Stomach (tissue), 9 donors: Measurements from ENCODE around the gene TARM1. TPM values are rescaled to one million over a fixed set of nuclear protein-coding genes. Genes with fewer than 3 reads are reported as not detected.
"Not testable (repeated sequence)": the region's sequence is repeated elsewhere in the genome, so short reads cannot be mapped to it uniquely, and the experiment has no call there.

Source experiments
- DNase-seq, 2 donors: peaks; one replicate each; pipeline versions ENCODE4 v3.0.0 to v3.0.0-alpha.2; 2013 to 2019
- H3K27ac ChIP-seq, 5 donors: fragments of 200-600 bp in 4 of 5; sonication (generic) in 4 of 5; one replicate each; pipeline ENCODE4 v1.5.1; 2013 to 2019; ENCODE audit warnings: mild to moderate bottlenecking in 1 of 5, moderate library complexity in 1 of 5
- H3K27me3 ChIP-seq, 3 donors: fragments of 200-600 bp; sonication (generic); one replicate each; pipeline ENCODE4 v1.5.1; 2017 to 2019; ENCODE audit warnings: mixed run types in 1 of 3
- H3K36me3 ChIP-seq, 4 donors: fragments of 200-600 bp; sonication (generic); 1 replicate in 3 of 4; 2 replicates in 1 of 4; pipeline ENCODE4 v1.5.1; 2016 to 2019
- H3K4me1 ChIP-seq, 4 donors: fragments of 200-600 bp; sonication (generic); one replicate each; pipeline ENCODE4 v1.5.1; 2016 to 2019
- H3K4me3 ChIP-seq, 4 donors: fragments of 200-600 bp; sonication (generic) in 3 of 4; one replicate each; pipeline ENCODE4 v1.5.1; 2016 to 2019; ENCODE audit warnings: mild to moderate bottlenecking in 1 of 4
- H3K9me3 ChIP-seq, 4 donors: fragments of 200-600 bp; sonication (generic); one replicate each; pipeline ENCODE4 v1.5.1; 2016 to 2019
- EP300 ChIP-seq: sonication (generic); formaldehyde crosslinking; IDR thresholded peaks from one replicate; pipeline ENCODE4 v1.6.1; 2017; ENCODE audit warnings: antibody characterized with exemption
- POLR2A ChIP-seq, 4 donors: fragments of 450-650 bp; IDR thresholded peaks; one replicate each; pipeline ENCODE4 v1.6.1; 2016; ENCODE audit warnings: antibody characterized with exemption in 4 of 4, control low read depth in 2 of 4, mild to moderate bottlenecking in 1 of 4, moderate library complexity in 1 of 4
- POLR2AphosphoS5 ChIP-seq, 3 donors: sonication (generic); formaldehyde crosslinking; IDR thresholded peaks; one replicate each; pipeline ENCODE4 v1.6.1; 2016; ENCODE audit warnings: antibody characterized with exemption in 3 of 3
- WGBS, 5 donors: extraction: QIAGEN DNeasy Blood & Tissue Kit in 3 of 5; methylation state at CpG; one replicate each; pipeline versions ENCODE4 v1.1.5 to v1.1.7; 2013 to 2018; 5-methylcytosine and 5-hydroxymethylcytosine counted together
- intact Hi-C: fragments of 100-400 bp; cut with DNase I; formaldehyde crosslinking; loops from one replicate; pipeline ENCODE4 v1.15.1; 2023; ENCODE audit warnings: low total_unique reads
- polyA plus RNA-seq, 3 donors: library from polyadenylated mRNA; stranded (reverse); fragments of 200-250 nt; gene quantifications; one replicate each; pipeline ENCODE4 v1.2.3, GENCODE V29; 2013
- total RNA-seq, 5 donors: library from RNA; depleted of rRNA; stranded (reverse); fragments of >200 nt; gene quantifications; one replicate each; pipeline versions ENCODE4 v1.1.0 to v1.2.3, GENCODE V29; 2014 to 2016
- TF ChIP-seq, protein P1 (sequence below), 7 experiments: fragments of 450-650 bp in 4 of 7; fragments of 200-600 bp in 3 of 7; sonication (generic) in 3 of 7; IDR thresholded peaks; one replicate each; pipeline ENCODE4 v1.5.1; 2016 to 2019; ENCODE audit warnings: antibody characterized with exemption in 7 of 7, control low read depth in 2 of 7, mild to moderate bottlenecking in 1 of 7
- donor health status: healthy with polysubstance abuse.
- donor health status: Bipolar disorder and iron deficiency.
- donor health status: healthy.

The TARM1 gene
- total and polyA plus RNA-seq, 8 donors, result not detected

DNA sequence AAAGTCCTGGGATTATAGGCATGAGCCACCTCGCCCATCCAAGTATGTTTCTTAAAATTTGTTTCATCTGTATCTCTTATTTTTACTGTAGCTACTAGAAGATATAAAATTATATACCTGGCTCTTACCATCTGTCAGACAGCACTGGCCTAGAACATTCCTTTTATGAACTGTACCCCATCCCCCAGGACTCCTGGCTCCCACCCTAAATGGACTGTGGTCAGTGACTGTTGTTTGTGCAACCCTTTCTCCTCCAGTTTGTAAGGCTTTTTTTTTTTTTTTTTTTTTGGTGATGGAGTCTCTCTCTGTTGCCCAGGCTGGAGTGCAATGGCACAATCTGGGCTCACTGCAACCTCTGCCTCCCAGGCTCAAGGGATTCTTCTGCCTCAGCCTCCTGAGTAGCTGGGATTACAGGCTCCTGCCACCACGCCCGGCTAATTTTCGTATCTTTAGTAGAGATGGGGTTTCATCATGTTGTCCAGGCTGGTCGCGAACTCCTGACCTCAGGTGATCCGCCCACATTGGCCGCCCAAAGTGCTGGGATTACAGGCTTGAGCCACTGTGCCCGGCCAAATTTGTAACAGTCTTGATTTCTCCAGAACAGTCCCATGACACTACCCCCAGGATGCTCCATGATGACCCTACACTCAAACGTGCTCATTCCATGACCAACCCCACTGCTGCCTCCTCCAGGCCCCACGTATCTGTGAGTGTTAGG, 24.0 kb upstream of the TARM1 start:
- no peaks in the 10 kb centered on the region for H3K27me3 ChIP-seq
- no peak overlapping the region for H3K4me3 ChIP-seq
- H3K4me1 ChIP-seq, result peaks cover 15 to 30% (median 22%) of the 10 kb centered on the region in 4 donors
- TF ChIP-seq POLR2A (IDR thresholded peaks at IDR 0.05), result no peak
- no peak for TF ChIP-seq EP300
- no peak for TF ChIP-seq POLR2AphosphoS5 (IDR thresholded peaks at IDR 0.05)
- TF ChIP-seq, protein P1, sequence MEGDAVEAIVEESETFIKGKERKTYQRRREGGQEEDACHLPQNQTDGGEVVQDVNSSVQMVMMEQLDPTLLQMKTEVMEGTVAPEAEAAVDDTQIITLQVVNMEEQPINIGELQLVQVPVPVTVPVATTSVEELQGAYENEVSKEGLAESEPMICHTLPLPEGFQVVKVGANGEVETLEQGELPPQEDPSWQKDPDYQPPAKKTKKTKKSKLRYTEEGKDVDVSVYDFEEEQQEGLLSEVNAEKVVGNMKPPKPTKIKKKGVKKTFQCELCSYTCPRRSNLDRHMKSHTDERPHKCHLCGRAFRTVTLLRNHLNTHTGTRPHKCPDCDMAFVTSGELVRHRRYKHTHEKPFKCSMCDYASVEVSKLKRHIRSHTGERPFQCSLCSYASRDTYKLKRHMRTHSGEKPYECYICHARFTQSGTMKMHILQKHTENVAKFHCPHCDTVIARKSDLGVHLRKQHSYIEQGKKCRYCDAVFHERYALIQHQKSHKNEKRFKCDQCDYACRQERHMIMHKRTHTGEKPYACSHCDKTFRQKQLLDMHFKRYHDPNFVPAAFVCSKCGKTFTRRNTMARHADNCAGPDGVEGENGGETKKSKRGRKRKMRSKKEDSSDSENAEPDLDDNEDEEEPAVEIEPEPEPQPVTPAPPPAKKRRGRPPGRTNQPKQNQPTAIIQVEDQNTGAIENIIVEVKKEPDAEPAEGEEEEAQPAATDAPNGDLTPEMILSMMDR (IDR thresholded peaks at IDR 0.05), result no peak
- no peak for DNase-seq
- 85 to 91% (median 85%) methylated on average over 8 to 11 of the region's 11 CpGs for WGBS, 5 donors
- H3K9me3 ChIP-seq, result no peaks in the 10 kb centered on the region
- H3K27ac ChIP-seq, result no peak overlapping the region
- H3K36me3 ChIP-seq, result peaks cover 44 to 56% (median 53%) of the 10 kb centered on the region in 4 donors
- intact Hi-C loops, result no loop called here

DNA sequence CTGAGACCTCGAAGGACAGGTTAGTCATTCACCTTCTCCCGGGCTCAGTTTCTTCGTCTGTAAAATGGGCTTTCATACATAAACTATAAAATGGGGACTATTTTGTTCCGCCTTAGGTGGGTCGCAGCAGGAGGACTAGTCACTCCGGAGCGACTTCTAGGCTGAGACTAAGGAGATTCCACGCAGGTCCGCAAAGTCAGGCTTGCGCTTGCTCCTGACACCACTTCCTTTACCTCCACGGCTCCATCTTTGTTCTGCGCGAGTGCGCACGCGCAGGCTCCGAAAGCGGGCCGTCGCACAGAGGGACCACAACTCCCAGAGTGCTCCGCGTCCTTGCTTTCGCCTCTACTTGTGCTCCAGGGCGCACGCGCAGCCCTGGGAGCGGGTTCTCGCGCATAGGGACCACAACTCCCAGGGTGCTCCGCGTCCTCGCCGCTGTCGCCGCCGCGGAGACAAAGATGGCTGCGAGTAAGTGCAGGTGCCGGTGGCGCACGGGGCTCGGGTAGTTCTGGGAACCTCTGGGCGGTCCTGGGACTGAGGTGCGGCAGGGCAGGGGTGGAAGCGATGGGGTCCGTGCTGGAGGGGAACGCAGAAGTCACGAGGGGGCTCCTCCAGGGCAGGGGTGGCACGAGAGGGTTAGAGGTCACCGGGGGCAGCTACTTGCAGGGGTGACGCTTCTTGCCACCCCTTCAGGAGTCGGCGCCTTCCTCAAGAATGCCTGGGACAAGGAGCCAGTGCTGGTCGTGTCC, 21.4 kb upstream of the TARM1 start, which contains the start of gene NDUFA3:
NDUFA3 (plus strand) TSS at position 435 of the 749 bp plus-strand sequence; CDS start at position 459, 24 bp downstream.
- no peaks in the 10 kb centered on the region for H3K9me3 ChIP-seq
- H3K27me3 ChIP-seq, result no peaks in the 10 kb centered on the region
- intact Hi-C loops, result no loop called here
- DNase-seq, result peak; percentile 98 to 100
- WGBS, 5 donors, result 3 to 5% (median 3%) methylated on average over 29 to 54 of the region's 54 CpGs
- H3K4me3 ChIP-seq, result peak within 1 kb of the TSS; percentile 91 to 100 (median 95)
- H3K36me3 ChIP-seq, result peaks cover 19 to 31% (median 27%) of the 10 kb centered on the region in 4 donors
- TF ChIP-seq POLR2AphosphoS5 (IDR thresholded peaks at IDR 0.05), result peak; percentile 76 to 96 (median 96)
- TF ChIP-seq EP300, result no peak
- peak in 1 of 4 donors; percentile 29 for TF ChIP-seq POLR2A (IDR thresholded peaks at IDR 0.05)
- TF ChIP-seq, protein P1 (IDR thresholded peaks at IDR 0.05), result peak in 1 of 7 experiments; percentile 26
- H3K4me1 ChIP-seq, result peaks cover 15 to 30% (median 22%) of the 10 kb centered on the region in 4 donors
- peak within 1 kb of the TSS; percentile 72 to 88 (median 84) for H3K27ac ChIP-seq

DNA sequence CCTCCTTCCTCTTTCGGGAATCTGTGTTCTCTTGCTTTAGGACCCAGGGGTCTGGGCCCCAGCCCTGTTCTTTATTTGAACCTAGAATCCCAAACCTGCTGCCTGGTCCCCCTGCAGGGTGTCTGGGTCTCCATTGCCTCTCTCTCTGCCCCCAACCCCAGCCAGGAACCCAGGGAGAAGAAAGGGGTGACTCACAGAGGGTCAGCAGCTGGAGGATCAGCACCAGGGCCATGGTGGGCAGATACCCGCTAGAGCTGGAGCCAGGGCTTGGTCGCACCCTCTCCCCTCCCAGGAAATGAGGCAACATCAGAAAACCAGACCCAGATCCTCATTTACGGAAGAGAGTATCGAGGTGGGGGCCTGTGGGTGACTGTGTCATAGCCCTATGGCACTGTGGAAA, 19.4 kb upstream of the TARM1 start, which contains the start of gene OSCAR:
OSCAR (minus strand) TSS at position 243 of the 400 bp plus-strand sequence; CDS start at position 232, 11 bp downstream.
- peak in 1 of 2 donors; percentile 36 for DNase-seq
- intact Hi-C loops, result no loop called here
- peaks cover 1 to 10% (median 7%) of the 10 kb centered on the region in 4 donors for H3K36me3 ChIP-seq
- H3K4me3 ChIP-seq, result peak within 1 kb of the TSS in 1 of 4 donors; percentile 20
- 45 to 56% (median 53%) methylated on average over 4 to 5 of the region's 5 CpGs for WGBS, 5 donors
- peaks cover 0 to 14% (median 12%) of the 10 kb centered on the region in 3 donors for H3K27me3 ChIP-seq
- H3K9me3 ChIP-seq, result no peaks in the 10 kb centered on the region
- H3K4me1 ChIP-seq, result peaks cover 15 to 45% (median 30%) of the 10 kb centered on the region in 4 donors
- TF ChIP-seq POLR2AphosphoS5 (IDR thresholded peaks at IDR 0.05), result no peak
- TF ChIP-seq, protein P1 (IDR thresholded peaks at IDR 0.05), result no peak
- TF ChIP-seq POLR2A (IDR thresholded peaks at IDR 0.05), result no peak
- no peak for TF ChIP-seq EP300
- H3K27ac ChIP-seq, result peak within 1 kb of the TSS in 2 of 5 donors; percentile 55 to 69

DNA sequence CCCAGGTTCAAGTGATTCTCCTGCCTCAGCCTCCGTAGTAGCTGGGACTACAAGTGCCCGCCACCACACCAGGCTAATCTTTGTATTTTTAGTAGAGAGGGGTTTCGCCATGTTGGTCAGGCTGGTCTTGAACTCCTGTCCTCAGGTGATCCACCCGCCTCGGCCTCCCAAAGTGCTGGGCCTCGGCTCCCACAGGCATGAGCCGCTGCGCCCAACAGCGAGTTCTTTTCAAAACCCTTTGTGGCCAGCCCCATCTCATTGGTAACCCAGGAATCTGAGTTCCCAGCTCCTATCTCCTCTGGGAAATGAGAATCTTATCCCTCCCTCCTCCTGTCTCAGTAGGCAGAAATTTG, 18.7 kb upstream of the TARM1 start:
- H3K9me3 ChIP-seq, DNase-seq, H3K36me3 ChIP-seq, intact Hi-C loops: not testable (repeated sequence)
- Histone ChIP-seq H3K4me1 (peaks cover 15 to 50% (median 35%) of the 10 kb centered on the region in 4 donors), H3K27me3 (peaks cover 0 to 21% (median 19%) of the 10 kb centered on the region in 3 donors), H3K27ac (peak overlapping the region in 1 of 5 donors; percentile 69), H3K4me3 (peak overlapping the region in 1 of 4 donors; percentile 20)
- WGBS, 5 donors, result 73 to 82% (median 79%) methylated on average over 8 to 9 of the region's 9 CpGs
